Vagina (tissue), 2 donors: ENCODE results near the gene NTM. TPM values are rescaled to one million over a fixed set of nuclear protein-coding genes. Genes with fewer than 3 reads are reported as not detected.

Experiments
- DNase-seq, 2 donors: peaks; one replicate each; pipeline ENCODE4 v3.0.0-alpha.2; 2017; ENCODE audit errors: extremely low spot score in 2 of 2
- H3K27ac ChIP-seq: fragments of 200-600 bp; sonication (generic); one replicate; pipeline ENCODE4 v1.5.1; 2019
- H3K27me3 ChIP-seq: fragments of 200-600 bp; sonication (generic); one replicate; pipeline ENCODE4 v1.5.1; 2019
- H3K36me3 ChIP-seq, 2 donors: fragments of 200-600 bp; sonication (generic); one replicate each; pipeline ENCODE4 v1.5.1; 2017 to 2019
- H3K4me1 ChIP-seq: fragments of 200-600 bp; sonication (generic); one replicate; pipeline ENCODE4 v1.5.1; 2019
- H3K4me3 ChIP-seq, 2 donors: fragments of 200-600 bp; sonication (generic); 1 replicate in 1 of 2; 2 replicates in 1 of 2; pipeline ENCODE4 v1.5.1; 2016 to 2019
- H3K9me3 ChIP-seq: fragments of 200-600 bp; sonication (generic); one replicate; pipeline ENCODE4 v1.5.1; 2019
- CTCF ChIP-seq, 3 experiments: fragments of 450-650 bp in 2 of 3; fragments of 200-600 bp in 1 of 3; sonication (generic) in 1 of 3; IDR thresholded peaks; one replicate each; pipeline ENCODE4 v1.5.1; 2017 to 2019; ENCODE audit warnings: antibody characterized with exemption in 3 of 3, mild to moderate bottlenecking in 2 of 3, moderate library complexity in 2 of 3
- POLR2A ChIP-seq, 2 donors: fragments of 450-650 bp; IDR thresholded peaks; one replicate each; pipeline ENCODE4 v1.6.1; 2017; ENCODE audit warnings: antibody characterized with exemption in 2 of 2, mild to moderate bottlenecking in 2 of 2, moderate library complexity in 2 of 2
- POLR2AphosphoS5 ChIP-seq, 2 donors: sonication (generic); formaldehyde crosslinking; IDR thresholded peaks; one replicate each; pipeline ENCODE4 v1.9.0; 2017; ENCODE audit warnings: antibody characterized with exemption in 2 of 2, mild to moderate bottlenecking in 2 of 2, low read depth in 1 of 2; ENCODE audit not compliant: insufficient read depth in 1 of 2
- intact Hi-C: fragments of 100-400 bp; cut with DNase I; formaldehyde crosslinking; loops from one replicate; pipeline ENCODE4 v1.15.1; 2023
- total RNA-seq: library from RNA; depleted of rRNA; stranded (reverse); fragments of >200 nt; gene quantifications from one replicate; pipeline ENCODE4 v1.2.3, GENCODE V29; 2016

Gene NTM
- total RNA-seq, 1 donor from 2014 or later = 4.2 TPM

DNA sequence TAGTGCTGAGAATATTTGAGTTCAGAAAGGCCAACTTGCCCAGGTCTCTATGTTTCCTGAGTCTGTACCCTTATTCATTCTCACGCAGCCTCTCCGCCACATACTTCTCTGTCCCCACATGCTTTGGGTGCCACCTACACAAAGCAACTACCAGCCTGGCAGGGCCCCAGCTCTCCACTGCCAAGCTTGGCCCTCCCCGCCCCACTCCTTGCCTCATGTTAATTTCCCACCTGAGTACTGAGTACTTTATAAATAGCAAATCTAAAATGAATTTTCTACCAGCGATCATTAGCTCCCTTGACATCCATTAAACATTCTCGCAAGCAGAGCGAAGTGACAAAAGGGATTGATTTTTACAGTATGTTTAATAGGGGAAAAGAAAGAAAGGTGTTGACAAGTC, 20.8 kb downstream of the NTM start:
- H3K4me3 ChIP-seq = no peak overlapping the region
- no peak for DNase-seq
- intact Hi-C loops = no loop called here
- no peaks in the 10 kb centered on the region for H3K9me3 ChIP-seq
- no peak for TF ChIP-seq POLR2AphosphoS5 (IDR thresholded peaks at IDR 0.05; ENCODE audit: insufficient read depth in 1 of 2, low read depth in 1 of 2)
- no peak for TF ChIP-seq CTCF (IDR thresholded peaks at IDR 0.05)
- TF ChIP-seq POLR2A (IDR thresholded peaks at IDR 0.05) = no peak
- no peaks in the 10 kb centered on the region for H3K4me1 ChIP-seq
- H3K27ac ChIP-seq = no peak overlapping the region
- no peaks in the 10 kb centered on the region for H3K36me3 ChIP-seq
- no peaks in the 10 kb centered on the region for H3K27me3 ChIP-seq

- Histone ChIP-seq H3K27ac (no peak overlapping the region), H3K27me3 (no peaks in the 10 kb centered on the region), H3K36me3 (no peaks in the 10 kb centered on the region), H3K4me3 (no peak overlapping the region), H3K9me3 (no peaks in the 10 kb centered on the region), H3K4me1 (no peaks in the 10 kb centered on the region)
- DNase-seq = no peak
- no peak for TF ChIP-seq CTCF (IDR thresholded peaks at IDR 0.05)
- TF ChIP-seq POLR2AphosphoS5 (IDR thresholded peaks at IDR 0.05; ENCODE audit: insufficient read depth in 1 of 2, low read depth in 1 of 2) = no peak
- no peak for TF ChIP-seq POLR2A (IDR thresholded peaks at IDR 0.05)
- intact Hi-C loops = no loop called here
These were observed 22.3 kb downstream of the NTM start for GRCh38 chr11:131392528-131393255.

- no peak overlapping the region for H3K4me3 ChIP-seq
- no peaks in the 10 kb centered on the region for H3K9me3 ChIP-seq
- no peak for DNase-seq
- intact Hi-C loops = no loop called here
- no peaks in the 10 kb centered on the region for H3K4me1 ChIP-seq
- no peaks in the 10 kb centered on the region for H3K27me3 ChIP-seq
- no peaks in the 10 kb centered on the region for H3K36me3 ChIP-seq
- TF ChIP-seq CTCF (IDR thresholded peaks at IDR 0.05) (no peak), POLR2A (IDR thresholded peaks at IDR 0.05) (no peak), POLR2AphosphoS5 (IDR thresholded peaks at IDR 0.05; ENCODE audit: insufficient read depth in 1 of 2, low read depth in 1 of 2) (no peak)
- H3K27ac ChIP-seq = no peak overlapping the region
These were observed 23.3 kb downstream of the NTM start for GRCh38 chr11:131393691-131394090.

DNA sequence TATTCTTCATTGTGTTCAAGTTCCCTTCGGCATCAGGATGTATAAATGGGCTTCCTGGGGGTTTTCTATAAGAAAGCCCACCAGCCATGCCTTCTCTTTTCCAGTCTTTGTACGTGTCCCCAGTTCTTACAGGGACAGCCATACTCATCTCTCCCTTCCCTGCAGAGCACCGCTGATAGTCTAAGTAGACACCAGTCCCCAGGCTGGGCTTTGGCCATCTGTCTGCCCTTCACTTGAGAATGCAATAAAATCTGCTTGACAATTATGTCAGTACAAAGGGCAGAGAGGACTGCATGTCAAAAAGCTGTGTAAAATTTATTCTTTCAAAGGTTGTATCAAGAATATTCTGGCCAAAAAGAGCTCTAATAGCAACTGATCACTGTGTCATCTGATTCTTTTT, 27.3 kb downstream of the NTM start:
- Histone ChIP-seq H3K27me3 (no peaks in the 10 kb centered on the region), H3K4me3 (no peak overlapping the region), H3K27ac (no peak overlapping the region), H3K4me1 (no peaks in the 10 kb centered on the region), H3K36me3 (no peaks in the 10 kb centered on the region), H3K9me3 (no peaks in the 10 kb centered on the region)
- TF ChIP-seq POLR2A (IDR thresholded peaks at IDR 0.05) = no peak
- TF ChIP-seq CTCF (IDR thresholded peaks at IDR 0.05) = no peak
- no peak for TF ChIP-seq POLR2AphosphoS5 (IDR thresholded peaks at IDR 0.05; ENCODE audit: insufficient read depth in 1 of 2, low read depth in 1 of 2)
- no peak for DNase-seq
- intact Hi-C loops = no loop called here

DNA sequence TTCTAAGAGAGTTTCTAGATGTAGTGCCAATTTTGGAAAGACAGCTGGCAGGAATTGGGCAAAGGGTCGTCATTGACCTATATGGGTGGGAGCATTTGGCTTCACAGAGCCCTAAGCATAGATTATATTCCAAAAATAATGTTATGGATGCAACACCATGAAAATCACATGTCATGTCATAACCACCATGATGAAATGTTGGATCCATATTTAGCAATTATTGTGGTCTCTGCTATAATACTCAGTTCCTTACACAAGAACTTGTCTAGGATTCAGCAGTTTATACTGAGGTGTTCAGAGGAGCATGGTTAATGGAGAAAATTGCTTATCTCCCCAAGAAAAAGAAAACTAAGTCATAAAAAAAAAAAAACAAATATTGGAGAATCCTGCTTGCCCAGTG, 31.6 kb downstream of the NTM start:
- Histone ChIP-seq H3K27me3 (no peaks in the 10 kb centered on the region), H3K9me3 (no peaks in the 10 kb centered on the region), H3K27ac (no peak overlapping the region), H3K4me1 (no peaks in the 10 kb centered on the region), H3K4me3 (no peak overlapping the region), H3K36me3 (no peaks in the 10 kb centered on the region)
- DNase-seq = no peak
- TF ChIP-seq CTCF (IDR thresholded peaks at IDR 0.05) (no peak), POLR2A (IDR thresholded peaks at IDR 0.05) (no peak), POLR2AphosphoS5 (IDR thresholded peaks at IDR 0.05; ENCODE audit: insufficient read depth in 1 of 2, low read depth in 1 of 2) (no peak)
- intact Hi-C loops = no loop called here
